HEK293 (cell line): ENCODE results near the gene TIAL1.
"Not testable (repeated sequence)": the region's sequence is repeated elsewhere in the genome, so short reads cannot be mapped to it uniquely, and the experiment has no call there.

Experiments used
- CTCF ChIA-PET: fragments of 350-600 bp; formaldehyde crosslinking; extraction: SDS; loops from one replicate; lab custom pipeline; 2021; ENCODE audit warnings: antibody characterized with exemption; lab: Yijun Ruan, JAX
- POLR2A ChIA-PET: fragments of 300-600 bp; formaldehyde crosslinking; extraction: SDS; loops from one replicate; lab custom pipeline; 2020; ENCODE audit warnings: antibody characterized with exemption, inconsistent platforms; lab: Yijun Ruan, JAX
- H3K27ac ChIP-seq: fragments of 200-500 bp; sonication (Bioruptor generic); 2 replicates; pipeline ENCODE4 v1.5.1; 2014; ENCODE audit warnings: low read depth, low read length, control low read depth, inconsistent platforms; ENCODE audit errors: extremely low read depth
- H3K36me3 ChIP-seq, 2 experiments: fragments of 200-500 bp in 1 of 2; sonication (Bioruptor generic) in 1 of 2; 1 replicate in 1 of 2; 2 replicates in 1 of 2; pipeline ENCODE4 v1.5.1; 2014 to 2017; ENCODE audit warnings: inconsistent platforms in 2 of 2, low read length in 2 of 2; ENCODE audit not compliant: control insufficient read depth in 2 of 2, insufficient read depth in 1 of 2
- H3K4me1 ChIP-seq: fragments of 200-500 bp; sonication (Bioruptor generic); 2 replicates; pipeline ENCODE4 v1.5.1; 2014; ENCODE audit warnings: mild to moderate bottlenecking, low read length, inconsistent platforms; ENCODE audit not compliant: control insufficient read depth, insufficient read depth
- H3K4me3 ChIP-seq: 2 replicates; pipeline ENCODE4 v1.5.1; 2011; ENCODE audit warnings: low read depth, mild to moderate bottlenecking, control low read depth, low read length, moderate library complexity
- H3K9me3 ChIP-seq: fragments of 200-500 bp; sonication (Bioruptor generic); 2 replicates; pipeline ENCODE4 v1.5.1; 2014; ENCODE audit warnings: low read depth, low read length, inconsistent platforms; ENCODE audit not compliant: control insufficient read depth, insufficient read depth
- MYNN ChIP-seq: fragments of 450-650 bp; formaldehyde crosslinking; IDR thresholded peaks from 2 replicates; pipeline ENCODE4 v1.5.1; 2016; ENCODE audit warnings: missing biosample characterization, missing genetic modification characterization, borderline replicate concordance
- REST ChIP-seq: fragments of 450-650 bp; formaldehyde crosslinking; IDR thresholded peaks from 2 replicates; pipeline ENCODE4 v1.5.1; 2016; ENCODE audit warnings: missing biosample characterization, missing genetic modification characterization
- SP7 ChIP-seq: fragments of 450-650 bp; formaldehyde crosslinking; IDR thresholded peaks from 2 replicates; pipeline ENCODE4 v1.5.1; 2016; ENCODE audit warnings: missing biosample characterization, missing genetic modification characterization
- TSHZ1 ChIP-seq: fragments of 450-650 bp; formaldehyde crosslinking; IDR thresholded peaks from 2 replicates; pipeline ENCODE4 v1.5.1; 2016; ENCODE audit warnings: missing biosample characterization, missing genetic modification characterization, borderline replicate concordance
- ZBTB11 ChIP-seq: fragments of 450-650 bp; formaldehyde crosslinking; conservative IDR thresholded peaks from 2 replicates; pipeline ENCODE4 v1.5.1; 2016; ENCODE audit warnings: low read depth, missing biosample characterization, missing genetic modification characterization
- ZBTB8A ChIP-seq: fragments of 450-650 bp; formaldehyde crosslinking; IDR thresholded peaks from 2 replicates; pipeline ENCODE4 v1.5.1; 2016; ENCODE audit warnings: missing biosample characterization, missing genetic modification characterization
- ZNF121 ChIP-seq: fragments of 450-650 bp; formaldehyde crosslinking; IDR thresholded peaks from 2 replicates; pipeline ENCODE4 v1.5.1; 2016; ENCODE audit warnings: missing biosample characterization, missing genetic modification characterization
- ZNF366 ChIP-seq: fragments of 450-650 bp; formaldehyde crosslinking; conservative IDR thresholded peaks from 2 replicates; pipeline ENCODE4 v1.5.1; 2016; ENCODE audit warnings: missing biosample characterization, missing genetic modification characterization
- ZNF394 ChIP-seq: fragments of 450-650 bp; formaldehyde crosslinking; IDR thresholded peaks from 2 replicates; pipeline ENCODE4 v1.5.1; 2016; ENCODE audit warnings: missing biosample characterization, missing genetic modification characterization, mild to moderate bottlenecking, moderate library complexity, borderline replicate concordance
- ZNF426 ChIP-seq: fragments of 450-650 bp; formaldehyde crosslinking; IDR thresholded peaks from 2 replicates; pipeline ENCODE4 v1.5.1; 2017; ENCODE audit warnings: missing biosample characterization, missing genetic modification characterization, mild to moderate bottlenecking, inconsistent platforms, moderate library complexity
- ZNF518A ChIP-seq: fragments of 450-650 bp; formaldehyde crosslinking; conservative IDR thresholded peaks from 2 replicates; pipeline ENCODE4 v1.5.1; 2016; ENCODE audit warnings: low read depth, missing biosample characterization, missing genetic modification characterization
- ZNF555 ChIP-seq: fragments of 450-650 bp; formaldehyde crosslinking; conservative IDR thresholded peaks from 2 replicates; pipeline ENCODE4 v1.5.1; 2017; ENCODE audit warnings: missing biosample characterization, mild to moderate bottlenecking, missing genetic modification characterization, inconsistent platforms
- ZNF558 ChIP-seq: fragments of 450-650 bp; formaldehyde crosslinking; IDR thresholded peaks from 2 replicates; pipeline ENCODE4 v1.5.1; 2016; ENCODE audit warnings: missing biosample characterization, missing genetic modification characterization
- ZNF560 ChIP-seq: fragments of 450-650 bp; formaldehyde crosslinking; IDR thresholded peaks from 2 replicates; pipeline ENCODE4 v1.5.1; 2017; ENCODE audit warnings: missing biosample characterization, missing genetic modification characterization, borderline replicate concordance
- ZNF561 ChIP-seq: fragments of 450-650 bp; IDR thresholded peaks from 2 replicates; pipeline ENCODE4 v1.5.1; 2018; ENCODE audit warnings: missing biosample characterization, missing genetic modification characterization, borderline replicate concordance
- ZNF623 ChIP-seq: fragments of 450-650 bp; formaldehyde crosslinking; IDR thresholded peaks from 2 replicates; pipeline ENCODE4 v1.5.1; 2016; ENCODE audit warnings: missing biosample characterization, missing genetic modification characterization
- ZNF654 ChIP-seq: fragments of 450-650 bp; formaldehyde crosslinking; IDR thresholded peaks from 2 replicates; pipeline ENCODE4 v1.5.1; 2016; ENCODE audit warnings: low read depth, missing biosample characterization, missing genetic modification characterization
- ZNF664 ChIP-seq: fragments of 450-650 bp; formaldehyde crosslinking; IDR thresholded peaks from 2 replicates; pipeline ENCODE4 v1.5.1; 2016; ENCODE audit warnings: missing biosample characterization, missing genetic modification characterization
- ZNF747 ChIP-seq: fragments of 450-650 bp; formaldehyde crosslinking; IDR thresholded peaks from 2 replicates; pipeline ENCODE4 v1.5.1; 2016; ENCODE audit warnings: missing biosample characterization, missing genetic modification characterization

The TIAL1 gene

GRCh38 chr10:119531067-119531466 is 65.7 kb downstream of the TIAL1 start (continued):
- TF ChIP-seq ZNF121 (tag by site-specific recombination) (no peak), ZNF747 (no peak), ZNF561 (no peak)

GRCh38 chr10:119528663-119529237 is 68.0 kb downstream of the TIAL1 start:
- H3K4me1 ChIP-seq, H3K9me3 ChIP-seq, H3K4me3 ChIP-seq, H3K27ac ChIP-seq: not testable (repeated sequence)
- CTCF ChIA-PET = interaction anchor here (1.1 kb wide), 1 partner anchor 8 kb away, joined by 10 read pairs; no protein-coding TSS in a partner anchor
- POLR2A ChIA-PET = interaction anchor here (1.2 kb wide), 1 partner anchor 10 kb away, joined by 3 read pairs; no protein-coding TSS in a partner anchor
- H3K36me3 ChIP-seq = peaks cover 0 to 13% of the 10 kb centered on the region in 2 experiments; a peak in 2 of 3 replicates
- TF ChIP-seq REST (tag by site-specific recombination) = 0 out of 2 replicates have a peak, but pooled peaks have one; percentile 38
- TF ChIP-seq ZNF664 (tag by site-specific recombination) = 0 out of 2 replicates have a peak, but pooled peaks have one; percentile 20
- 0 out of 2 replicates have a peak, but pooled peaks have one; percentile 15 for TF ChIP-seq ZNF366 (tag by site-specific recombination)
- 0 out of 2 replicates have a peak, but pooled peaks have one; percentile 46 for TF ChIP-seq ZBTB8A (tag by site-specific recombination)
- peak; percentile 40 for TF ChIP-seq ZNF555 (tag by site-specific recombination)
- TF ChIP-seq ZBTB11 (tag by site-specific recombination) = peak; percentile 63
- TF ChIP-seq SP7 (tag by site-specific recombination) = 0 out of 2 replicates have a peak, but pooled peaks have one; percentile 20
- TF ChIP-seq ZNF426 = peak; percentile 63
- peak; percentile 72 for TF ChIP-seq ZNF518A (tag by site-specific recombination)
- TF ChIP-seq ZNF560 (tag by site-specific recombination) = 0 out of 2 replicates have a peak, but pooled peaks have one; percentile 50
- TF ChIP-seq ZNF558 (tag by site-specific recombination) = peak; percentile 53; the same call in 1 of the 2 replicates
- TF ChIP-seq ZNF394 (tag by site-specific recombination) = peak; percentile 90
- peak; percentile 41; the same call in 1 of the 2 replicates for TF ChIP-seq MYNN
- TF ChIP-seq ZNF654 (tag by site-specific recombination) = peak; percentile 19; the same call in 1 of the 2 replicates
- peak; percentile 9; the same call in 1 of the 2 replicates for TF ChIP-seq TSHZ1 (tag by site-specific recombination)
- peak; percentile 55 for TF ChIP-seq ZNF623 (tag by site-specific recombination)
